Measurements from ENCODE around the gene GAS6. TPM values are rescaled to one million over a fixed set of nuclear protein-coding genes. Genes with fewer than 3 reads are reported as not detected.

Gene GAS6
- total and polyA plus RNA-seq, 2 donors (not counting 1 experiment from before 2014, with no cell fraction given): 0.25 to 0.78 TPM

GRCh38 chr13:113816946-113817859 lies 46.7 kb downstream of the GAS6 start:
- ATAC-seq (ENCODE audit: low read depth) (peak; percentile 83), DNase-seq (peak; percentile 78)
- H3K4me1 Mint-ChIP-seq: peaks cover 23% of the 10 kb centered on the region
- peaks cover 0 to 21% (median 0%) of the 10 kb centered on the region in 3 donors for H3K9me3 ChIP-seq (ENCODE audit: control extremely low read depth in 1 of 3, control insufficient read depth in 2 of 3, insufficient read depth in 1 of 3, low read length in 2 of 3)
- H3K27ac Mint-ChIP-seq: peak overlapping the region; percentile 84
- H3K27ac ChIP-seq (ENCODE audit: low read length in 2 of 2): no peak overlapping the region
- peak; percentile 74 for TF ChIP-seq CTCF (IDR thresholded peaks at IDR 0.05)
- TF ChIP-seq EZH2 (IDR thresholded peaks at IDR 0.05; ENCODE audit: borderline replicate concordance, insufficient read depth, low read depth, low read length, poor library complexity, severe bottlenecking): no peak
- peaks cover 56% of the 10 kb centered on the region for H3K79me2 ChIP-seq (ENCODE audit: control insufficient read depth, insufficient read depth, low read length)
- intact Hi-C loops (cut with micrococcal nuclease): loop anchor here (5.0 kb wide), 1 partner anchor 315 kb away; the partner anchor contains the start of gene RASA3
- H2AFZ ChIP-seq (ENCODE audit: insufficient read depth, low read depth, low read length, poor library complexity, severe bottlenecking): peak overlapping the region; percentile 15
- peak overlapping the region in 2 of 5 experiments; percentile 67 to 76 for H3K4me3 ChIP-seq (ENCODE audit: control extremely low read depth in 1 of 5, extremely low read depth in 1 of 5, insufficient read depth in 1 of 5, low read depth in 2 of 5, low read length in 4 of 5)
- peaks cover 63% of the 10 kb centered on the region for H4K20me1 ChIP-seq (ENCODE audit: control insufficient read depth, insufficient read depth, low read length, poor library complexity, severe bottlenecking)
- H3K4me3 Mint-ChIP-seq: peak overlapping the region; percentile 99
- WGBS (ENCODE audit: insufficient coverage): 65% methylated on average over 14 of the region's 24 CpGs
- peaks cover 0 to 3% of the 10 kb centered on the region in 2 experiments for H3K36me3 ChIP-seq (replicated peaks in 1 of 2; ENCODE audit: control extremely low read depth in 1 of 2, control insufficient read depth in 1 of 2, extremely low read depth in 1 of 2, insufficient read depth in 2 of 2, low read length in 1 of 2)
- no peaks in the 10 kb centered on the region for H3K27me3 Mint-ChIP-seq
- H3K27me3 ChIP-seq (replicated peaks in 1 of 4; ENCODE audit: control extremely low read depth in 1 of 4, control insufficient read depth in 3 of 4, insufficient read depth in 4 of 4, low read length in 3 of 4): no peaks in the 10 kb centered on the region
- CTCF ChIA-PET: interaction anchor here (0.9 to 1.3 kb wide), 5 partner anchors 293 to 524 kb away, joined by 3 to 4 read pairs (median 4); no protein-coding TSS in a partner anchor
- peak overlapping the region; percentile 71 for H3K4me2 ChIP-seq (replicated peaks; ENCODE audit: low read depth, low read length, poor library complexity, severe bottlenecking)
- H3K9ac ChIP-seq (ENCODE audit: low read length): peak overlapping the region; percentile 65
- peaks cover 11 to 18% of the 10 kb centered on the region in 2 donors for H3K4me1 ChIP-seq (ENCODE audit: control insufficient read depth in 2 of 2, insufficient read depth in 2 of 2, low read length in 2 of 2)
- H3K9me3 Mint-ChIP-seq (ENCODE audit: insufficient read depth): no peaks in the 10 kb centered on the region
- POLR2A ChIA-PET: no interaction called here
